ENCODE results near the gene ANKRD62. TPM values are rescaled to one million over a fixed set of nuclear protein-coding genes. Genes with fewer than 3 reads are reported as not detected.
"Not testable (repeated sequence)": the region's sequence is repeated elsewhere in the genome, so short reads cannot be mapped to it uniquely, and the experiment has no call there.

Gene ANKRD62
- total RNA-seq, 1 donor from 2014 or later = not detected

DNA sequence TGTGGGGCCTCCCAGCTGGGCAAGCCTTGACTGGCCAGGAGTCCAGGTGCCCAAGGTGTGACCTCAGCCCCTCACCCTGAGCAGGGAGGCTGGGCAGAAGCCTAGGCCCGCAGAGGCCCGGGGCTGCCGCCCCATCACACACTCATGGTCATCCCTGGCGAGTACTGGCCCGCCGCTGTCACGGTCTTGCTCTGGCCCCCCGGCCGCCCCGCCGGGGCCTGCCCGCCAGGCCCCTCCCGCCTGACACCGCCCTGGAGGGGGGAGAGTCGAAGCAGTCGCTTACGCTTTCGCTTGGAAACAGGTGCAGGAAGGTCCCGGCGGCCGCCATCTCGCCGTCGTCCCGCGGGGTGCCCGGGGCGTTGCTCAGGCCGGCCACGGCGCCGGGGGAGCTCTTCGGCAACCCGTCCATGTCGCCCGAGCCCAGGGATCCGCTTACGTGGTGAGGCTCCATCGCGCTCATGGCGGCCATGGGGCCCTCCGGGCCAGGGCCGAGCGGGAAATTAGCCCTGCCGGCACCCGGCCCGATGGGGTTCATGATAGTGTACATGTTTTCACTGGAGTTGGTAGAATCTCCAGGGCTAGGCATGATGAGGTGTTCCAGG is 26.6 kb upstream of the ANKRD62 start:
- DNase-seq = no peak

DNA sequence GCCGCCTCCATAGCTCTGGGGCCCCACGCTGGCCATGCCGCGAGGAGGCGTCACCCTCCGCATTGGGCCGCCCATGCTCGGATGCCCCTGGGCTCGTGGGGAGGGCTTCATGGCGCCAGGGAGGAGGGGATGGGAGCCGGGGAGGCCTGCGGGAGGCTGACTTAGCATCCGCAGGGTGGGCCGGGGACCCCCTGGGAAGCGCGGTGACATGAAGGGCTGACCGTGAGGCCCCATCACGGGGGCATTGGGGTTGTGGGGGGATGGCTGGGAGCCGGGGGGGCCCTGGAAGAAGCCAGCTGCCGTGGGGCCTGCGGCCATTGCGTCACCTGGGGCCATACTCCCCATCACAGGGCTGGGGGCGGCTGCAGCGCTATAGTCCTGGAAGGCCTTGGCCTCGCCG is 26.0 kb upstream of the ANKRD62 start:
- no peak for DNase-seq

DNA sequence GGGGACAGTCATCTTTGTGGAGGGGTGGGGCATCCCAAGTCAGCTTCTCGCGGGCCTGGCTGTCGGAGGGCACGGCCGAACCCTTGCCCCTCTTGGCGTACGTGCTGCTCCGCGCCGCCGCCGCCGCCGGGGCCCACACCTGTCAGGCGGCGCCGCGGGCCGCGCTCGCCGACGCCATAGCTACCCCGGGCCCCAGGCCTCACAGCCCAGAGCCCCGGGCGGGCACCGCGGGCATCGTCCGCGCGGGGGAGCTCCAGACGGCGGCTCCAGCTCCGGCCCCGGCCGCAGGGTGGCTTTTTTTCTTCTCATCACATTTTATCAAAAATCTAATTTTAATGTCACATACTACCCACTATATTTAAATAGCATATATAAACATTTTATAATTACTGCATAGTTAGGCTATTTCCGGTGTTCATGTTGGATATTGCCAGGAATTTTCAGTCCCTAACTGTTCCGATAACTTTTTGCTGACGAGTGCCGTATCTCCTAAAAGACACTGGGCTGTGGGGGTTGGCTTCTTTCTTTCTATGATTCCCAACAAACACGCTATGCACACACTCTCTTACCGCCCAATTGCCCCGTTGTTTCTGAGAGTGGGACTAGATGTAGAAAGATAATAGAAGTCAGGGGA is 25.2 kb upstream of the ANKRD62 start:
- DNase-seq = not testable (repeated sequence)

DNA sequence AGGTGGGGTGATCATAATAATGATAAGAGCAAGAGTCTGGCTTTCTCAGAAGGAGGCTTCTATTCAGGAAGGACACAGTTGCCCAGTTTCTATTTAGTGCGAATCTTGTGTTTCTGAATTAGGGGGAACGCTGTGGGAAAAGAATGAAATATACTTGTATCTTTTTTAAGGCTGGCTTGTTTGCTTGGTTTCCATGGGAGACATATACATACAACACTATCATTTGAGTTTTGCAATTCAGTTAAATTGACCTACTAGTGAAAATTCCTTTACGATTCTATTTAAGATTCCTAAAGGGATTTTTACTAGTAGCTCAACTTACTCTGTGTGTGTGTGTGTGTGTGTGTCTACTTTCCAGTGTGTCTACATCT is 24.7 kb upstream of the ANKRD62 start:
- DNase-seq = no peak

DNA sequence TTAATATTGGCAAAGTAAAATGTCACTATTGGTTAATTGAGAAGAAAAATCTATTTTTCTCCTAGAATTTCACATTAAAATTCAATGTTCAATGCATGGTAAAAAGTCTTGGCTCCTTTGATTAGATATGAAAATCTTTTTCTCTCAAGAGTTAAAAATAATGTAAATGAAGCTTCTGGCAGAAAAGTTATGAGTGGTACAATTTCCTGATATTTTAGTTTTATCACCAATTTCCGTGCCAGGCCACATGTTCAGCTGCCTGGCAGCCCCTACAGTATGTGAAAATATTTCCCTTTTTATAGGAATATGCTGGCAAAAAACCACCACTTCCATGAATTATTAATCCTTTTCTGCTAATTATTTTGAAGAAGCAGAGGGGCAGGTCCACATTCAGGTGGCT is 22.6 kb upstream of the ANKRD62 start:
- DNase-seq = peak; percentile 8

DNA sequence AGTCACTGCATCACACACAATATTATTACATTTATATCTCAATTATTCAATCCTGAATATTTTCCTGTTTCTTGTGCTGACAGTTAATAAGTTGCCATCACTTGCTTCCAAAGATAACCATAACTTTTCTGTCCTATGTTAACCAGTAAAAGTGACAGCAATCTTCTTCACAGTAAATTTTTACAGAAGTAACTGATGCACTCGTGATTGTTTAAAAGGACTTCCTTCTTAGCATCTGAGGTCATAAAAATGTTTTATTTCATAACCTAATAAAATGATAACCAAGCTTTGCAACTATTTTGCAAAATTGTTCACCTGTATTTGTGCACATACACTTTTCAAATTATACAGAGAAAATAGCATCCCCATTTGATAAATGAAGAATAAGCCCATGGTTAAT is 20.6 kb upstream of the ANKRD62 start:
- DNase-seq = no peak

DNA sequence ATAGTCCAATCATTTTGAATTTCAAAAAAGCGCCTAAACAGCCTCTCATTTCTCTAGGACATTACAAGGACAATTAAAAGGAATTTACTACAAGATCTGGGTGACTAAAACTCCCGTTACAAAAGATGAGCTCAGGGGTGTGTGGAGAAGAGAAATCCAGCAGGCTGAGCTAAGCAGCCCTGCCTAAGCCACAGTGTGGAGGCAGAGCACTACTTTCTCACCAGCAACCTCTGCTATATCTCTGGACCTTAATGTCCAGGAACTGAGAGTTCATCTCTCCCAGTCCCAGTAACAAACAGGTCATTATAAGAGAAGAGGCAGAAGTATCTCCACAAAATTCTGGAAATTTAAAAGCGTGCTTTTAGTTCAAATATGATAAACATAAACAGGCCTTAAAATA is 18.9 kb upstream of the ANKRD62 start:
- DNase-seq = peak; percentile 16

DNA sequence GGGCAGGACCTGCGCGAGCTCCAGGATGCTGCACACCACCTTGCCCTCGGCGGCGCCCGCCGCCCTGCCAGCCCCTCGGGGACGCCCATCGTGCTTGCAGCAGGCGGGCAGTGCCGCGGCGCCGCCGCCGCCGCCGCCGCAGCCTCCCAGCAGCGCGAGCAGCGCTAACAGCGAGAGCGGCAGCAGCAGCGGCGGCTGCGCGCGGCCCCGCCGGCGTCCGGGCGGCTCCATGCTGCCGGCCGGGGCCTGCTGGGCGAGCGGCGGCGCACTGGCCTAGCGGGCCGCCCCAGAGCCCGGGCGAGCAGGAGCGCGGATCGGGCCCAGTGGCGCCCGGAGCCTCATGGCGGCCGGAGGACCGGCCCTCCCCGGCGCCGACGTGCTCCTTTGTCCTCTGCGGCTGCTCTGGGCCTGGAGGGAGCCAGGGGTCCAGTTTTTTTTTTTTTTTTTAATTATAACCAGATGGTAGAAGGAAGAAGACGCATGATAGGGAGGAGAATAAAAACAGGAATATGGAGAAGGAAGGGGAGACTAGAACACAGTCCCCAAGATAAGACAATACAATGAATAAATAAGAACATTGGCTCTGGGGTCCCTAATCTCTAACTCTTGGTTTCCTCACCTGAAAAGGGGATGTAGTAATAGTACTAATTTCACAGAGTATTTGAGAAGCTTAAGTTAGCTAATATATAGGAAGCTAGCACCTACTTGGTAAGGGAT is 17.1 kb upstream of the ANKRD62 start:
- DNase-seq = peak; percentile 53

- not testable (repeated sequence) for DNase-seq
Observed at GRCh38 chr18:12077994-12078393, 15.6 kb upstream of the ANKRD62 start.

DNA sequence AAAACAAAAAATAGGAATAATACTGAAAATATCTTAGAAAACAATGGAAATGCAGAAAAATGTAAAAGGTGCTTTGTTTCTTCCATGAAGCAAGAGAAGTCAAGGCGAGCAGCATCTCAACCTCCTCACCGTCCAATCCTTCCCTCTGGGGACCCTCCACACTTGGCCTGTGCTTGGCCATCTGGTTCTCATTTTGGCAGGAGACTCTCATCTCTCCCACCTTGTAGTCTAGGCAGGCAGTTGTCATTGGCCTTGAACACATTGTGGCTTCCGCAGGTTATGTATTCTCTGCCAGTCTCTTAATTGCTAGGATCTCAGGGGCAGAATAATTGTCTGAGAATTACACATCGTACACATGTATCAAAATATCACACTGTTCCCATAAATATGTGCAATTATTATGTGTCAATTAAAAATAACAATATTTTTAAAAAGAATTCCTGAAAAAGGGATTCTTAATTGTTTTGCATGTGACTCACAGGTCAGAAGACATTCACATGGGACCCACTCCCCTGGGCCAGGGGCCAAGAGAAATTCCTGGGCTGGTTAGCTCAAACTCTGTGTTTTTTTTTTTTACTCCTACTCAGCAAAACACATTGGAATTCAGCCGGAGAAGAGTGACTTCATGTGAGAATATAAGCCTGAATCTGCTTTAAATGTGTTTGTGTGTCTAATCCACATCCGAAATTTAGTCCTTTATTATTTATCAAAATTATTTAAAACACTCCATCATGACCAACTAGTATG is 14.0 kb upstream of the ANKRD62 start:
- peak; percentile 88 for DNase-seq

DNA sequence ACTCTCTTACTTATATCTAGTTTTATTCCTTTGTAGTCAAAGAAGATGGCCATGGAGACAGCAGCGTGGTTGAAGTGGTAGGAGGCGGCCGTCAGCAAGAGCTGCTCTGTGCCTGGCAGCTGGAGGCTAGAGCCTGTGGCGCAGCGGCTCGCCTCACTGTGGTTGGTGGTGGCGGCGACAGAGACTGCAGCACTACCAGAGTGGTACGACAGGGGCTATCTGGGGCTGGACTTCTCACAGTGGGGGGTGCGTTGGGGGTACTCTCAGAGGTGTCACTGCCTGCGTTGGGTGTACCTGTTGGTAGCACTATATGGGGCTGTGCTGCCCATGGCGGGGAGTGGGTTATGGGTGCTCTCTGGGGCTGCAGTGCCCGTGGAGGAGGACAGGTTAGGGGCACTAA is 8.5 kb upstream of the ANKRD62 start:
- no peak for DNase-seq

DNA sequence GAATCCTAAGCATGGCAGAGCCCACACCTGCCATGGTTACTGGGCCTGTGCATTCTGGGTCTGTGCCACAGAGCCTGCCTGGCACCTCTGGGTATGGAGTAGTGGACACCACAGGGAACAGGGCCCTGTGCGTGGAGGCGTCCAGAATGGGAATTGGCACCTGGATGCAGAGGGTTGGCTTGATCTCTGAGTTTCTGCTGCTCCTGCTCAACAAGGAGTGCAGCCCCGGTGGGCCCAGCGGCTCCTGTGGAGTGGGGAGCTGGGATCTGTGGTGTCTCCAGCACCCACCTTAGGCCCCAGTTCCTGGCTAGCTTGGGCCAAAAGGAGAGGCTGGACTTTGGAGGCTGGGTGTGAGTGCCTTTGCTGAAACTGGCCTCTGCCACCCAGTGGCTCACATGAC is 7.9 kb upstream of the ANKRD62 start:
- no peak for DNase-seq

GRCh38 chr18:12086249-12086648 is 7.4 kb upstream of the ANKRD62 start:
- DNase-seq = no peak

DNA sequence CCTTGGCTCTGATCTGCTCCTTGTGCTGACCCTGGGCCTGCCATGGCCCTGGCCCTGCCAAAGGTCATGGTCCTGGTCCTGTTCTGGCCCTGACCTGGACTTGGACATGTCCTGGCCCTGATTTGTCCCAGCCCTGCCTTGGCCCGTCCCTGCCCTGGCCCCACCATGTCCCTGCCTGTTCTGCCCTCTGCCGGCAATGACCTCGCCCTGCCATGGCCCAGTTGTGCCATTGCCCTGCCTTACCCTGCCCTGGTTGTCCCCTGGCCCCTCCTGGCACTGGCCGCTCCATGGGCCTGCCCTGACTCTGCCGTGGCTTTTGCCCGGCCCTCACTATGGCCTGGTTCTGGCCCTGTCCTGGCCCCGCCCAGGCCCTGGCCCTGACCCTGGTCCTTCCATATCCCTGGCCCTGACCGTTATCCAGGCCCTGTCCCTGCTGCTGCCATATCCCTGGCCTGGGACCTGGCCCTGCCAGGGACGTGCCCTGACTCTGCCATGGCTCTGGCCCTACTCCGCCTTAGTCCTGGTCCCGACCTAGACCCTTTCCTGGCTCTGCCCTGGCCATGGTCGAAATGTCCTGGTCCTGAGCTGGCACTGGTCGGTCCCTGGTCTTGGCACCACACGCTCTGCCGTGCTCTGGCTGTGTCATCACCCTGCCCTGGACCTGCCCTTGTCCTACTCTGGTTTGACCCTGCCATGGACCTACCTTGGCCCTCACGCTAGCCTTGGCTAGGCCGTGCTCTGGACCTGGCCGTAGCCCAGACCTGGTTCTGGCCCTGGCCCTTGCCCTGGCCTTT is 6.8 kb upstream of the ANKRD62 start:
- DNase-seq = no peak

DNA sequence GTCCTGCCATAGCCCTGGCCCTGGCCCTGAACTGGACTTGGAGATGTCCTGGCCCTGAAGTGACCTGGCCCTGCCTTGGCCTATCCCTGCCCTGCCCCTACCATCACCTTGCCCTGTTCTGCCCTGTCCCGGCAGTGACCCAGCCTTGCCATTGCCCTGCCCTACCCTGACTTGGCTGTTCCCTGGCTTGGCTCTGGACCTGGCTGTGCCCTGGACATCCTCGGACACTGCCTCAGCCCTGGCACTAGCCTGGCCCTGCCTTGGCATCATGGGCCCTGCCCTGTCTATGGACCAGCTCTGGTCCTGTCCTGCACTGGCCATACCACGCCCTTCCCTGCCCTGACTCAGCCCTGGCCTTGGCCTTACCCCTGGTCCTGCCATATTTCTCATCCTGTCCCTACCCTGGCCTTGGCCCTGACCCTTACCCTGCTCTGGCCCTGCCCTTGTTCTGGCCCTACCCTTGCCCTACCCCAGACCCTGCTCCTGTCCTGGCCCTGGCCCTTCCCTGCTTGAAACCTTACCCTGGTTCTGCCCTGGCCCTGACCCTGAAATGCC is 6.1 kb upstream of the ANKRD62 start:
- DNase-seq = no peak

DNA sequence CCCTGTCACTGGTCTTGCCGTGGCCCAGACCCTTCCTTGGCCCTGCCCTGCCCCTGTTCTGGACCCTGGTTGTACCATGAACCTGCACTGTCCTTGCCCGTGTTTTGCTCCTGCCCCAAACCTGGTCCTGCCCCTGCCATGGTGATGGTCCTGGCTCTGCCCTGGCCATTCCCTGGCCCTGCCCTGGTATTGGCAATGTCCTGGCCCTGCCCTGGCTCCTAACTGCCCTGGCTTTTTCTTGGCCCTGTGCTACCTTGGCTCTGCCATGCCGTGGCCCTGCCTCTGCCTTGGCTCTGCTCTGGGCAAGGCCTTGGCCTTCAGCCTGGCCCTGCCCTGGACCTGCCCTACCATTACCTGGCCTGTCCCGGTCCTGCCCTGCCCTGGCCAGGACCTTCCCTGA is 5.5 kb upstream of the ANKRD62 start:
- no peak for DNase-seq

- DNase-seq = no peak
Observed at GRCh38 chr18:12088731-12089375, 4.8 kb upstream of the ANKRD62 start.

DNA sequence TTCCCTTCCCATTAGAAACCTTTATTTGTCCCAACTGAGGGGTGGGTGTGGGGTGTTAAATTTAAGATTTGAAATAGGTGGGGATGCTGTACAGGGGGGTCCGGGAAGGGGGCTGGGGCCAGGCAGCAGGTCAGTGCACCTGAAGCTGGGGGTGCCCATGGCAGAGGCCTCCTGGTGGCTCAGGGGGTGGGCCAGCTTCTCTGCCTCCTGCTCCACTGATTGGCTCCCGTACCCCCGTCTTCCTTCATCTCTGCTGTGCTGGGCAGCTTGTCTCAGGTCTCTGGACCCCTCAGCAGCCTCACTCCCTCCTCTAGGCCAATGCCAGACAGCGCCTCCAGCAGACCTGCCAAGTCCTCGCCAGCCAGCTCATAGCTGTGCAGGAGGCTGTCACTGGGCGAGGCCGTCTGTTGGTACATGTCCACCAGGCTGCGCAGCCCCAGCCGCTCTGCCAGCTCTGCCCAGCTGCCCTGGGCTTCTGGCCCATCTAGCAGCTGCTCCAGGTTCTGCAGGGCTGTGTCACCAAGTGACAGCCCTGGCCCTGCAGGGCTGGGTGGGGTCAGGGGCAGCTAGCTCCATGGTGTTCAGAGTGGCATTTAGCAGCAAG is 2.0 kb upstream of the ANKRD62 start:
- no peak for DNase-seq

DNA sequence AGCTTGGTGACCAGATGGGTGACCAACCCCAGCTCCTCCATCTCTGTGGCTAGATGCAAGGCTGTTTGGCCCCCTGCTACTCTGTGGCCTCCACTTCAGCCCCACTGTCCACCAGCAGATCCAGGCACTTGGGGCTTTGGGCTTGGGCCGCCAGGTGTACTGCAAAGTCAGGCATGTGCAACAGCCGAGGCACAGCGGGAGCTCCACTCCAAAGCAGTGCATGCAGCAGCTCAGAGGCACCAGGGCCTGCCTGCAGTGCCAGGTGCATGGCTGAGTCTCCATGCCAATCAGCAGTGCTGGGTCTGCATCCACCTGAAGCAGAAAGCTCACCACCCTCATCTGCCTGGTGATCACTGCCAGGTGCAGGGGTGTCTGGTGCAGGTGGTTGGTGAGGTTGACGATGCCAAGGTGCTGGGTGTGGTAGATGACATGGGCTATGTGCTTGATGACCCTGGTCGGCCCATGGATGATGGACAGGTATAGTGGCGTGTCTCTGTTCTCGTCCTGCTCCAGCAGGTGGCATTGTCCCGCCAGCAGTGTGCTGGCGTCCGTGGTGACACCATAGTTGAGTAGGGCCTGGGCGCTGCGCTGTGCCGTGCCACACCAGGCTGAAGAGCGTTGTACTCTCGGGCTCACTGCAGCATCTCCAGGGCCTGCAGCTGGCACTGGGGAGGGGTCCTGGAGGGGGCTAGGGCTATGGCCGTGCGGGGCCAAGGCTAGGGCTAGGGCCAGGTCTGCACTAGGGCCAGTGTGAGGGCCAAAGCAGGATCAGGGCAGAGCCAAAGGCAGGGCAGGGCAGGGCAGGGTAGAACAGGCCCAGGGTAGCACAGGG is 1.0 kb upstream of the ANKRD62 start:
- peak; percentile 57 for DNase-seq

DNA sequence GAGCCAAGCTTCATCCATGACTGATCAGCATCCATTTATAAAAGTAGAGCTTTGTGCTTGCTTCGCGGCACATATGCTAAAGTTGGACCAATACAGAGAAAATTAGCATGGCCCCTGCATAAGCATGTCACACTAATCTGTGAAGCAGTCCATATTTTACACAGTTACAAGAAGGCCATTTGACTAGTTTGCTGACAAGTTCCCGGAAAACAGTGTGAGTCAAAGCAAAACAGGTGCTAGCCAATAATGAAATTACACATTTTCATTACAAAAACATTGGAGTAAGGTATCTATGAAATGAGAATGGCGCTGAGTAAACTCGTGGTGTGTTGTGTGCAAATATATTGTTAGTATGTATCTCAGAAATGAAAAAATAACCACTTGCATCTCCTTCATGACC is 4.7 kb downstream of the ANKRD62 start:
- no peak for DNase-seq

All from dermis blood vessel endothelial cell (primary cell).